Measurements from ENCODE around the gene ISLR2. TPM values are rescaled to one million over a fixed set of nuclear protein-coding genes. Genes with fewer than 3 reads are reported as not detected.
A peak's percentile ranks its signal among the peaks of the same experiment; 100 is the strongest.

ISLR2 gene
- total RNA-seq, 6 donors from 2014 or later, result under 0.01 to 2.5 (median 1.3) TPM; not detected in 3

DNA sequence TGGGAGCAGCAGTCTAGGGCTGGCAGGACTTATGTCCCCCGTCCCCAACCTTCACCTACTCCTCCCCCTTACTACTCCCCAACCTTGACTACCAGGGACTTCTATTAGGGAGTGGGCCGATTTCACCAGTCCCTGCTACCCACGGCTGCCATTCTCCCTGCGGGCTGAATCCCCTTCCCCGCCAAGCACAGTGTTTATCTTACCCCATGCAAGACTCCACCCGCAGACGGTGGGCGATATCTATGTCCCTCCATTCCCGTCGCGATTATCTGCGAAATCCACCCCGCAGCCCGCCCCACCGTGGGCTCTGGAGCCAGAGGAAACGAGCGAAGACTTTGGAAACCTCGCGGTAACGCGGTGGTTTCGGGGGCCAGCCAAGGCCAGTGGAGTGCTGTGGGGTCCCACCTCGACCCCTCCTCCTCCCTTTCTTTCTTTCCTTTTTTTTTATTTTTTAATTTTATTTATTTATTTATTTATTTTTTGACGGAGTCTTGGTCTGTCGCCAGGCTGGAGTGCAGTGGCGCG, 4.7 kb downstream of the ISLR2 start:
- Histone ChIP-seq H3K36me3 (no peaks in the 10 kb centered on the region), H3K4me3 (no peak overlapping the region), H3K27me3 (peaks cover 4 to 75% (median 36%) of the 10 kb centered on the region in 4 donors), H3K27ac (no peak overlapping the region), H3K4me1 (peaks cover 23 to 50% (median 36%) of the 10 kb centered on the region in 4 donors), H3K9me3 (no peaks in the 10 kb centered on the region)
- peak in 1 of 2 donors; percentile 40 for DNase-seq
- ATAC-seq (ENCODE audit: low FRiP score in 2 of 2), result no peak
- WGBS, 2 donors, result 36 to 41% methylated on average over 27 of the region's 27 CpGs
- no peak for TF ChIP-seq POLR2A (IDR thresholded peaks at IDR 0.05)
- TF ChIP-seq EP300 (IDR thresholded peaks at IDR 0.05), result no peak
- TF ChIP-seq, protein P1, sequence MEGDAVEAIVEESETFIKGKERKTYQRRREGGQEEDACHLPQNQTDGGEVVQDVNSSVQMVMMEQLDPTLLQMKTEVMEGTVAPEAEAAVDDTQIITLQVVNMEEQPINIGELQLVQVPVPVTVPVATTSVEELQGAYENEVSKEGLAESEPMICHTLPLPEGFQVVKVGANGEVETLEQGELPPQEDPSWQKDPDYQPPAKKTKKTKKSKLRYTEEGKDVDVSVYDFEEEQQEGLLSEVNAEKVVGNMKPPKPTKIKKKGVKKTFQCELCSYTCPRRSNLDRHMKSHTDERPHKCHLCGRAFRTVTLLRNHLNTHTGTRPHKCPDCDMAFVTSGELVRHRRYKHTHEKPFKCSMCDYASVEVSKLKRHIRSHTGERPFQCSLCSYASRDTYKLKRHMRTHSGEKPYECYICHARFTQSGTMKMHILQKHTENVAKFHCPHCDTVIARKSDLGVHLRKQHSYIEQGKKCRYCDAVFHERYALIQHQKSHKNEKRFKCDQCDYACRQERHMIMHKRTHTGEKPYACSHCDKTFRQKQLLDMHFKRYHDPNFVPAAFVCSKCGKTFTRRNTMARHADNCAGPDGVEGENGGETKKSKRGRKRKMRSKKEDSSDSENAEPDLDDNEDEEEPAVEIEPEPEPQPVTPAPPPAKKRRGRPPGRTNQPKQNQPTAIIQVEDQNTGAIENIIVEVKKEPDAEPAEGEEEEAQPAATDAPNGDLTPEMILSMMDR (IDR thresholded peaks at IDR 0.05), result no peak
- no peak for TF ChIP-seq POLR2AphosphoS5 (IDR thresholded peaks at IDR 0.05)

DNA sequence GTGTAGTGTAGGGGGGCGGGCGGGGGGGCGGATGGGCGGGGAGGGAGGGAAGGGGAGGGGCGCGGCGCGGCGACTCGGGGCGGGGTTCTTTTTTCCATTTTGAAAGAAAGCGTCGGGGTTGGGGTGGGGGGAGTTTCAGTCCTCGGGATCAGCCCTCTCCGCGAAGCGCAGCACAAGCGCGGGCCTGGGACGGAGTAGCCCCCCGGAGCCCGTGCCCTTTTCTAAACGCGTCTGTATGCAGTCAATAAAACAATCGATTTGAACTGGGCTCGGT, 6.1 kb downstream of the ISLR2 start:
- H3K36me3 ChIP-seq, result no peaks in the 10 kb centered on the region
- H3K9me3 ChIP-seq, result no peaks in the 10 kb centered on the region
- peaks cover 20 to 42% (median 32%) of the 10 kb centered on the region in 4 donors for H3K4me1 ChIP-seq
- peaks cover 0 to 62% (median 29%) of the 10 kb centered on the region in 4 donors for H3K27me3 ChIP-seq
- no peak for DNase-seq
- H3K4me3 ChIP-seq, result peak overlapping the region in 3 of 4 donors; percentile 33 to 53 (median 47)
- WGBS, 2 donors, result 1 to 3% methylated on average over 14 to 26 of the region's 26 CpGs
- ATAC-seq (ENCODE audit: low FRiP score in 2 of 2), result no peak
- no peak for TF ChIP-seq EP300 (IDR thresholded peaks at IDR 0.05)
- TF ChIP-seq, protein P1 (IDR thresholded peaks at IDR 0.05), result no peak
- no peak for TF ChIP-seq POLR2AphosphoS5 (IDR thresholded peaks at IDR 0.05)
- no peak for TF ChIP-seq POLR2A (IDR thresholded peaks at IDR 0.05)
- peak overlapping the region; percentile 20 to 69 (median 66) for H3K27ac ChIP-seq

DNA sequence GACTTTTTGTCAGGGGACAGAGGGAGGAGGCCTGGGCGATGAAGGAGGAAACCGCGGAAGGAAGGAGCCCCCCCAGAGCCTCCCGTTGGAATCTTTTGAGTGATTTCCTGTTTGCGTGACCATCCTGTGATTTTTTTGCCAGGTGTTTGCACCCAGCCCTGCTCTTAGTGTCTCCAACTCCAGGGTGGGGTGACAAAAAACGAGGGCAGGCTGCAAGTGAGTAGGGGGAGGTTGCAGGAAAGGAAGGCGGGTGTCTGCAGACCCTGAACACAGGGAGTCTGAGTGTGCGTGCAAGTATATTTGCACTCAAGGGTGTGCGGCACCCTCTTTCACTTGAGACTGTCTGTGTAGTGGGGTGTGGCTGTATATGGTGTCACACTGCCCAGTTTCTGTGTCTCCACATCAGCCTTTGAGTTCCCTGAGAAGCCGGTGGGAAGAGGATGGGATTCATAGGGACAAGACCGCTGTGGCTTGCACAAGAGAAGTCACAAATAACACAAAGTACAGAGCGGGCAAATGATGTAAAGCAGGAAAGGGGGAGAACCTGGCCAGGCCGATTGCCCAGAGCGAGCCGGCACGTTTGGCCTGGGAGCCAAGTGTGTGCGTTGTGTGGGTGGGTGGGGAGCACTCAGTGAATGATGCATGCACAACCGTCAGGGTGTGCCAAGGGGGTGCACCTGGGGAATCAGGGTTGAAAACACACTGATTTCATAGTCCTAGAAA, 6.6 kb downstream of the ISLR2 start:
- no peaks in the 10 kb centered on the region for H3K36me3 ChIP-seq
- H3K4me3 ChIP-seq, result peak overlapping the region in 3 of 4 donors; percentile 33 to 53 (median 47)
- TF ChIP-seq, protein P1 (IDR thresholded peaks at IDR 0.05), result no peak
- no peak for TF ChIP-seq POLR2AphosphoS5 (IDR thresholded peaks at IDR 0.05)
- no peak for TF ChIP-seq EP300 (IDR thresholded peaks at IDR 0.05)
- no peak for TF ChIP-seq POLR2A (IDR thresholded peaks at IDR 0.05)
- DNase-seq, result no peak
- H3K27ac ChIP-seq, result peak overlapping the region; percentile 20 to 69 (median 66)
- H3K9me3 ChIP-seq, result no peaks in the 10 kb centered on the region
- 8 to 10% methylated on average over 17 to 18 of the region's 18 CpGs for WGBS, 2 donors
- peak in 1 of 2 donors; percentile 48 for ATAC-seq (ENCODE audit: low FRiP score in 2 of 2)
- peaks cover 0 to 57% (median 26%) of the 10 kb centered on the region in 4 donors for H3K27me3 ChIP-seq
- peaks cover 20 to 42% (median 32%) of the 10 kb centered on the region in 4 donors for H3K4me1 ChIP-seq

GRCh38 chr15:74137537-74137894, 7.1 kb downstream of the ISLR2 start:
- TF ChIP-seq POLR2A (IDR thresholded peaks at IDR 0.05) (no peak), EP300 (IDR thresholded peaks at IDR 0.05) (no peak), POLR2AphosphoS5 (IDR thresholded peaks at IDR 0.05) (no peak)
- TF ChIP-seq, protein P1 (IDR thresholded peaks at IDR 0.05), result no peak
- ATAC-seq (ENCODE audit: low FRiP score in 2 of 2) (no peak), DNase-seq (no peak)
- peaks cover 20 to 42% (median 32%) of the 10 kb centered on the region in 4 donors for H3K4me1 ChIP-seq
- WGBS, 2 donors, result 55 to 74% methylated on average over 2 of the region's 2 CpGs
- H3K27ac ChIP-seq, result no peak overlapping the region
- peaks cover 0 to 51% (median 24%) of the 10 kb centered on the region in 4 donors for H3K27me3 ChIP-seq
- no peaks in the 10 kb centered on the region for H3K9me3 ChIP-seq
- no peaks in the 10 kb centered on the region for H3K36me3 ChIP-seq
- H3K4me3 ChIP-seq, result no peak overlapping the region

Data from upper lobe of left lung (tissue), 6 donors.